ENCODE measurements around the gene OSBPL2.

Gene OSBPL2

DNA sequence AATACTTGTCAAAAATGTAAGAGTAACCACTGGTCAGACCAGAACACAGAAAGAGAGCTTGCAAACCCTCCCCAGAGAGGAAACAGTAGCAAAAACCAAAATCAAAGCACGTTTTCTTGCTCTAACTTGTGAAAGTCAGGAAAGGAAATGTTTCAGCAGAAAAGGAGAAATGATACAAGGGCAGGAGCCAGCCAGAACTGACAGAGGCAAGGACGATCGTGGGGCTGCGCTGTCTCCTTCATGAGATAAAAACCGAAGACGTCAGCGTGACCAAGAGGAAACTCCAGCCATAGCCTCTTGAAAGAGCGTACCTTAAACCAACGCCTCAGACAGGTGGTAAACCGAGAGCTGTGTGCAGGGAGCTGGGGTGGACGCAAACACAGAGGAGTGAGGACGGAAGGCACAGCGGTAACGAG is 101.3 kb downstream of the OSBPL2 start:
- no peak for DNase-seq (ENCODE audit: low read depth in 2 of 2)

DNA sequence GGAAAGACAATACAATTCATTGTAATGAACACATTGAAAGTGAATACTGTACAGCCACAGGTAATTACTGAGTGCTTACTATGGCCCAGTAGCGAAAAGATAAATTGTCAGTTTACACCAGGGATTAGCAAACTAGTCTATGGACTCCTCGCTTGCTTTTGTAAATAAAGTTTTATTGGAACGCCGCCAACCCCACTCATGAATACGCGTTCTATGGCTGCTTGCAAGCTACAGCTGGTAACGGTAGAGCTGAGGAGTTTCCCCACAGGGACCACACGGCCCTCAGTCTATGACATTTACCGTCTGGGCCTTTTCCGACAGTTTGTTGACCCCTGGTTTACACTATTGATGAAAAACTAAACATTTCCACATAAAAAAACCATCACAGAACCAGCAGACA is 104.6 kb downstream of the OSBPL2 start:
- no peak for DNase-seq (ENCODE audit: low read depth in 2 of 2)

DNA sequence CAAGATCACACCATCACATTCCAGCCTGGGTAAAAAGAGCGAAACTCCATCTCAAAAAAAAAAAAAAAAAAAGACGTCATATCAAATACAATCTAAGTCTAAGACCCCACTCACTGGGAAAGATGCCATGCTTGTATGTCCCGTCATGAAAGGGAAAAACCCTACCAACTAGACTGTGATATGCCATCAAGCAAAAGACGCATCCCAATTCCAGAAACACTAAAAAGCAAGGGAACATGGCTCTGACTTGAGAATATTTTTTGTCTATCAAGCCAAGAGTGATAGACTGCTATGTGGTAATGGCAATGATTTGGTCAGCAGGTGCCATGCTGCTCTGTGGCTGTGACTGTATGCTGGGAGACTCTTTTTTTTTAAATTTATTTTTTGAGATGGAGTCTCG is 105.8 kb downstream of the OSBPL2 start:
- DNase-seq (ENCODE audit: low read depth in 2 of 2), result no peak

DNA sequence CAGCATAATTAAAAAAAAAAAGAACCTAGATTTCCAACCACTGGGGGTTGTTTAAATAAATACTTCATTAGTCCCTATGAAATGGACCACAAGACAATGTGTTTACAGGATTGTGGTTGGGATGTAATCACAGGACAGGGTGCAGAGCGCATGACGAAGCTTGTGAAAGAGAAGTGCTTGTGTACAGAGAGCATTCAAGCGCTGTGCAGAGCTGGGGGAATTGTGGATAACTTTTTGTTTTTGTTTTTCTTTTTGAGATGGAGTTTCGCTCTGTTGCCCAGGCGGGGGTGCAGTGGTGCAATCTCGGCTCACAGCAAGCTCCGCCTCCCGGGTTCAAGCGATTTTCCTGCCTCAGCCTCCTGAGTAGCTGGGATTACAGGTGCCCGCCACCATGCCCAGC is 106.5 kb downstream of the OSBPL2 start:
- no peak for DNase-seq (ENCODE audit: low read depth in 2 of 2)
